Measurements from ENCODE around the gene SNCAIP.

GRCh38 chr5:122427621-122428020, 115.6 kb downstream of the SNCAIP start:
- TF ChIP-seq BRD4 (IDR thresholded peaks at IDR 0.05): no peak
- no peak for TF ChIP-seq SMARCC2 (IDR thresholded peaks at IDR 0.05; ENCODE audit: low read depth)
- no peak for TF ChIP-seq ZBTB33 (CRISPR knock-in tag; IDR thresholded peaks at IDR 0.05)
- no peak for TF ChIP-seq ZSCAN29 (IDR thresholded peaks at IDR 0.05)
- no peak for TF ChIP-seq RFX5 (IDR thresholded peaks at IDR 0.05; ENCODE audit: low read depth, low read length)
- TF ChIP-seq U2AF2 (optimal IDR thresholded peaks at IDR 0.05; ENCODE audit: low read depth, low read length): no peak
- TF ChIP-seq NR2F6 (CRISPR knock-in tag; IDR thresholded peaks at IDR 0.05): no peak
- no peak for TF ChIP-seq TAF7 (tag; IDR thresholded peaks at IDR 0.05)
- TF ChIP-seq NR1H2 (CRISPR knock-in tag; IDR thresholded peaks at IDR 0.05): no peak
- no peak for TF ChIP-seq CXXC5 (CRISPR knock-in tag; IDR thresholded peaks at IDR 0.05)
- TF ChIP-seq GABPB1 (CRISPR knock-in tag; IDR thresholded peaks at IDR 0.05): no peak
- no peak for TF ChIP-seq CBX3 (IDR thresholded peaks at IDR 0.05; ENCODE audit: borderline replicate concordance in 1 of 2, low read length in 2 of 2)
- TF ChIP-seq BMI1 (IDR thresholded peaks at IDR 0.05; ENCODE audit: low read length): no peak
- no peak for TF ChIP-seq MTA3 (IDR thresholded peaks at IDR 0.05; ENCODE audit: borderline replicate concordance)
